Activated B cell treated with CpG ODN at 0.5 μM for 24 hours (primary cell): ENCODE results near the gene RYR1. TPM values are rescaled to one million over a fixed set of nuclear protein-coding genes. Genes with fewer than 3 reads are reported as not detected.

ENCODE experiments used
- ATAC-seq: fragments of 200-7000 bp; cut with Tn5 transposase; one replicate; pipeline ENCODE4 v1.10.0; 2021; ENCODE audit warnings: low read depth, mild to moderate bottlenecking, moderate library complexity
- CTCF ChIA-PET: fragments of 350-600 bp; sonication (Branson Sonifier 250); formaldehyde crosslinking; loops from one replicate; lab custom pipeline; 2021; ENCODE audit warnings: antibody characterized with exemption; lab: Charles Lee
- POLR2A ChIA-PET: fragments of 350-600 bp; sonication (Branson Sonifier 250); formaldehyde crosslinking; loops from one replicate; lab custom pipeline; 2021; ENCODE audit warnings: antibody characterized with exemption; lab: Charles Lee
- DNase-seq: peaks from one replicate; pipeline ENCODE4 v3.0.0; 2022
- H3K27ac Mint-ChIP-seq: one replicate; pipeline ENCODE4 v1.8.0; 2020; ENCODE audit warnings: mixed read lengths
- H3K27me3 Mint-ChIP-seq: one replicate; pipeline ENCODE4 v1.8.0; 2021; ENCODE audit warnings: mixed read lengths
- H3K36me3 Mint-ChIP-seq: one replicate; pipeline ENCODE4 v1.8.0; 2021; ENCODE audit warnings: low read depth, mixed read lengths
- H3K4me1 Mint-ChIP-seq: one replicate; pipeline ENCODE4 v1.8.0; 2021; ENCODE audit warnings: mixed read lengths
- H3K4me3 Mint-ChIP-seq: one replicate; pipeline ENCODE4 v1.8.0; 2020; ENCODE audit warnings: mild to moderate bottlenecking, mixed read lengths
- H3K9me3 Mint-ChIP-seq: one replicate; pipeline ENCODE4 v1.8.0; 2020; ENCODE audit warnings: mixed read lengths
- intact Hi-C: fragments of 100-400 bp; cut with micrococcal nuclease; formaldehyde crosslinking; loops from one replicate; pipeline ENCODE4 v1.15.1; 2024
- total RNA-seq: library from RNA; stranded (reverse); gene quantifications from 2 replicates; pipeline ENCODE4 v1.2.3, GENCODE V29; 2022
- TF ChIP-seq, protein P1 (sequence below): fragments of 200-600 bp; IDR thresholded peaks from one replicate; pipeline ENCODE4 v1.8.0; 2022; ENCODE audit warnings: antibody characterized with exemption, mild to moderate bottlenecking

Gene RYR1
- total RNA-seq, 1 donor from 2014 or later = 4.1 TPM

DNA sequence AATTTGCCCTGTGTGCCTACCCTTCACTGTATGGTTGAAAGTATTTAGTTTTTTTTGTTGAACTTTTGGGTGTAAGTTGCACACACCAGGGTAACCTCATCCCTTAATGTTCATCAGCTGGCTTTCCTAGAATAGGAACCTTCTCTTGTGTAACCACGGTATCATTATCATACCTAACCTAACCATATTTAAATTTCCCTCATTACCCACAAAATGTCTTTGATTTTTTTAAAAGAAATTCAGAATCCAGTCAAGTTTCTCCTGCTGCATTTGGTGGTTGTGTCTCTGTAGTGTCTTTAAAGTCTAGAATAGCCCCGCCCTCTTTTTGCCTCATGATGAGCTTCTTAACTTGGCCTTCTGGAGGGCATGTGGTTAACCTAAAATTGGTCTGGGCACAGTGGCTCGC lies 80.3 kb downstream of the RYR1 start:
- TF ChIP-seq, protein P1, sequence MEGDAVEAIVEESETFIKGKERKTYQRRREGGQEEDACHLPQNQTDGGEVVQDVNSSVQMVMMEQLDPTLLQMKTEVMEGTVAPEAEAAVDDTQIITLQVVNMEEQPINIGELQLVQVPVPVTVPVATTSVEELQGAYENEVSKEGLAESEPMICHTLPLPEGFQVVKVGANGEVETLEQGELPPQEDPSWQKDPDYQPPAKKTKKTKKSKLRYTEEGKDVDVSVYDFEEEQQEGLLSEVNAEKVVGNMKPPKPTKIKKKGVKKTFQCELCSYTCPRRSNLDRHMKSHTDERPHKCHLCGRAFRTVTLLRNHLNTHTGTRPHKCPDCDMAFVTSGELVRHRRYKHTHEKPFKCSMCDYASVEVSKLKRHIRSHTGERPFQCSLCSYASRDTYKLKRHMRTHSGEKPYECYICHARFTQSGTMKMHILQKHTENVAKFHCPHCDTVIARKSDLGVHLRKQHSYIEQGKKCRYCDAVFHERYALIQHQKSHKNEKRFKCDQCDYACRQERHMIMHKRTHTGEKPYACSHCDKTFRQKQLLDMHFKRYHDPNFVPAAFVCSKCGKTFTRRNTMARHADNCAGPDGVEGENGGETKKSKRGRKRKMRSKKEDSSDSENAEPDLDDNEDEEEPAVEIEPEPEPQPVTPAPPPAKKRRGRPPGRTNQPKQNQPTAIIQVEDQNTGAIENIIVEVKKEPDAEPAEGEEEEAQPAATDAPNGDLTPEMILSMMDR = no peak
- Mint-ChIP-seq H3K27me3 (peaks cover 19% of the 10 kb centered on the region), H3K9me3 (no peaks in the 10 kb centered on the region), H3K27ac (no peak overlapping the region), H3K4me1 (peaks cover 5% of the 10 kb centered on the region), H3K4me3 (no peak overlapping the region), H3K36me3 (no peaks in the 10 kb centered on the region)
- CTCF ChIA-PET = interaction anchor here (0.6 to 2.9 kb wide), 4 partner anchors 111 to 468 kb away, joined by 3 to 7 read pairs (median 4); partner anchors contain the start of gene FAM98C
- POLR2A ChIA-PET = interaction anchor here (0.7 to 2.4 kb wide), 3 partner anchors 111 to 807 kb away, joined by 3 to 12 read pairs (median 4); partner anchors contain the start of genes FAM98C and LRFN1
- intact Hi-C loops = loop anchor here (10.0 kb wide), 1 partner anchor 371 kb away; no protein-coding TSS in a partner anchor
- ATAC-seq = no peak
- no peak for DNase-seq

DNA sequence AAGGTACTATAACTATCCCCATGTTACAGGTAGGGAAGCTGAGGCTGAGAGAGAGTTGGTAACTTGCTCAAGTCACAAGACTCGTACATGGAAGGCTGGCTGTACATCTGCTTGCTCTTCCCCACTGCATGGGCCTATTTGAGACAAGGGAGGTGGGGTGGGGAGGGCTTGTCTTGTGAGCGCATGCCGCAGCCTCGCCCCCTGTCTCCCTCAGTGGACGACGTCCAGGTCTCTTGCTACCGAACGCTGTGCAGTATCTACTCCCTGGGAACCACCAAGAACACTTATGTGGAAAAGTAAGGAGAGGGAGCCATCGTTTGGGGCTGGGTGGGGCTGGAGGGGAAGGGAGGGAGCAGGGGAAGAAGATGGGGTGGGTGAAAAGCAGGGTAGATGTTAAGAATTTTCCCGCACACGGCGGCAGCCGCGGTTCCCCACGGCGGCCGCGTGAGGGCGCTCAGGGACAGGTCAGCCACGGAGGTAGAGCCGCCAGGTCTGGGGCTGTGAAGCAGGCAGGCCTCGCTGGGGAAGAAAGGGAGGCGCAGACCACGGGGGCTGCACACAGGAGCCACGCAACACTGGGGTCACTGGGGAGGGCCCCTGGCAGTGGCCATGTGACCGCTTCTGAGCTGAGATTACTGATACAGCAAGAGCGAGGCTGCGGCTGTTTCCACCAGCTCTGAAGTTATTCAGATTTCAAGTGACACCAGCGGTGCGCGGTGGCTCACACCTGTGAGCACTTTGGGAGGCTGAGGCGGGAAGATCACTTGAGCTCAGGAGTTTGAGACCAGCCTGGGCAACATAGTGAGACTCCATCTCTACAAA lies 81.5 kb downstream of the RYR1 start:
- peaks cover 12% of the 10 kb centered on the region for H3K27me3 Mint-ChIP-seq
- peak; percentile 70 for DNase-seq
- peaks cover 5% of the 10 kb centered on the region for H3K4me1 Mint-ChIP-seq
- no peaks in the 10 kb centered on the region for H3K36me3 Mint-ChIP-seq
- POLR2A ChIA-PET = interaction anchor here (0.5 to 2.4 kb wide), 5 partner anchors 77 to 120 kb away, joined by 3 to 12 read pairs (median 3); partner anchors contain the start of genes FAM98C and RASGRP4
- no peaks in the 10 kb centered on the region for H3K9me3 Mint-ChIP-seq
- TF ChIP-seq, protein P1 = no peak
- CTCF ChIA-PET = interaction anchor here (0.7 to 2.9 kb wide), 9 partner anchors 20 to 438 kb away, joined by 3 to 24 read pairs (median 5); partner anchors contain the start of genes FAM98C, MRPS12, PSMD8 and SARS2
- intact Hi-C loops = loop anchor here (1.0 to 10.0 kb wide), 4 partner anchors 112 to 415 kb away; partner anchors contain the start of genes FAM98C, MRPS12 and SARS2
- H3K27ac Mint-ChIP-seq = no peak overlapping the region
- ATAC-seq = peak; percentile 97
- no peak overlapping the region for H3K4me3 Mint-ChIP-seq

DNA sequence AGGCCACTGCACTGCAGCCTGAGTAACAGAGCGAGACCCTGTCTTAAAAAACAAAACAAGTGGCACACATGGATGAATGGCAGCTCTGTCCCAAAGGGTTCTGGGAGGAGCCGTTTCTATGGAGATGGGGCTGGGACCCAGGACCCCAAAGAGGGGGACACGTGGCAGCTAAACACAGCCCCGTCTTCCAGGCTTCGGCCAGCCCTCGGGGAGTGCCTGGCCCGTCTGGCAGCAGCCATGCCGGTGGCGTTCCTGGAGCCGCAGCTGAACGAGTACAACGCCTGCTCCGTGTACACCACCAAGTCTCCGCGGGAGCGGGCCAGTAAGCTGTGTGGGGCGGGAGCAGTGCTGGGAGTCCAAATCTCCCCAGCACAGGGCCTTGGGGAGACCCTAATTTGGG lies 82.4 kb downstream of the RYR1 start:
- Mint-ChIP-seq H3K4me1 (peaks cover 5% of the 10 kb centered on the region), H3K9me3 (no peaks in the 10 kb centered on the region), H3K27ac (no peak overlapping the region), H3K36me3 (no peaks in the 10 kb centered on the region), H3K4me3 (no peak overlapping the region), H3K27me3 (peaks cover 5% of the 10 kb centered on the region)
- CTCF ChIA-PET = interaction anchor here (0.7 to 2.9 kb wide), 7 partner anchors 21 to 436 kb away, joined by 3 to 24 read pairs (median 5); partner anchors contain the start of genes FAM98C, MRPS12, PSMD8 and SARS2
- TF ChIP-seq, protein P1 = no peak
- intact Hi-C loops = loop anchor here (1.0 to 10.0 kb wide), 4 partner anchors 113 to 414 kb away; partner anchors contain the start of genes FAM98C, MRPS12 and SARS2
- ATAC-seq = no peak
- POLR2A ChIA-PET = interaction anchor here (0.5 to 2.4 kb wide), 5 partner anchors 39 to 119 kb away, joined by 3 to 12 read pairs (median 3); partner anchors contain the start of genes FAM98C and RASGRP4
- no peak for DNase-seq

DNA sequence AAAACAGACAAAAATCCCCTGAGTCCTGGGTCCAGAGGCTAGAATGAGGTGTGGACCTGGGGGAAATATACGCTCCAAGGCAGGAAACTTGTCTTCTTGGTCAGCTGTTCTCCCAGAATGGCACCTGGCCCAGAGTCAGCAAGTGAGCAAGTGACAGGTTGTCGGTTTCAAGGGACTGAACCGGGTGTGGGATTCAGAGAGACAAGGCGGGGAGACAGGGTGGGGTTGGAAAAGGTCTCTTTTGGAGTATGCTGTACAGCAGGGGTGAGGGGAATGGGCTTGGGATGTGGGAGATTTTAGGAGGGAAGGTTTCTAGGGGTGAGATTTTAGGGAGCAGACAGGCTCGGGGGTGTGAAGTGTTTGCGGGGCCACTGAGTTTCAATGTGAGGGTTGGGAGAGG lies 83.3 kb downstream of the RYR1 start:
- DNase-seq (no peak), ATAC-seq (no peak)
- H3K4me1 Mint-ChIP-seq = peaks cover 5% of the 10 kb centered on the region
- H3K4me3 Mint-ChIP-seq = no peak overlapping the region
- TF ChIP-seq, protein P1 = no peak
- H3K27ac Mint-ChIP-seq = no peak overlapping the region
- no peaks in the 10 kb centered on the region for H3K36me3 Mint-ChIP-seq
- no peaks in the 10 kb centered on the region for H3K27me3 Mint-ChIP-seq
- CTCF ChIA-PET = interaction anchor here (0.5 to 2.0 kb wide), 3 partner anchors 73 to 118 kb away, joined by 3 to 8 read pairs (median 3); no protein-coding TSS in a partner anchor
- no peaks in the 10 kb centered on the region for H3K9me3 Mint-ChIP-seq
- intact Hi-C loops = loop anchor here (10.0 kb wide), 1 partner anchor 368 kb away; no protein-coding TSS in a partner anchor
- POLR2A ChIA-PET = interaction anchor here (1.0 kb wide), 1 partner anchor 132 kb away, joined by 3 read pairs; no protein-coding TSS in a partner anchor
